Kidney epithelial cell (primary cell): Measurements from ENCODE around the gene TAF6L. TPM values are rescaled to one million over a fixed set of nuclear protein-coding genes. Genes with fewer than 3 reads are reported as not detected.
"Not testable (repeated sequence)": the region's sequence is repeated elsewhere in the genome, so short reads cannot be mapped to it uniquely, and the experiment has no call there.

Experiments
- DNase-seq: peaks from one replicate; pipeline ENCODE4 v3.0.0-alpha.2; 2010; ENCODE audit warnings: low read depth
- H3K27me3 ChIP-seq: 2 replicates; pipeline ENCODE4 v1.6.0; 2011; ENCODE audit warnings: low read length; ENCODE audit not compliant: control insufficient read depth, insufficient read depth
- H3K36me3 ChIP-seq: 2 replicates; pipeline ENCODE4 v1.5.1; 2011; ENCODE audit warnings: low read length; ENCODE audit not compliant: control insufficient read depth, insufficient read depth
- H3K4me3 ChIP-seq: 2 replicates; pipeline ENCODE4 v1.5.1; 2011; ENCODE audit warnings: low read depth, mild to moderate bottlenecking, control low read depth, low read length
- total RNA-seq: library from RNA; depleted of rRNA; stranded (reverse); fragments of >200 nt; gene quantifications from 2 replicates; pipeline ENCODE4 v1.2.3, GENCODE V29; 2015
- TF ChIP-seq, protein P1 (sequence below): IDR thresholded peaks from 2 replicates; pipeline ENCODE4 v1.5.1; 2011; ENCODE audit warnings: mild to moderate bottlenecking, moderate library complexity, low read length, control low read depth, inconsistent platforms; ENCODE audit not compliant: insufficient read depth, poor library complexity, severe bottlenecking

Gene TAF6L
- total RNA-seq, 1 donor from 2014 or later, result 29.1 TPM

DNA sequence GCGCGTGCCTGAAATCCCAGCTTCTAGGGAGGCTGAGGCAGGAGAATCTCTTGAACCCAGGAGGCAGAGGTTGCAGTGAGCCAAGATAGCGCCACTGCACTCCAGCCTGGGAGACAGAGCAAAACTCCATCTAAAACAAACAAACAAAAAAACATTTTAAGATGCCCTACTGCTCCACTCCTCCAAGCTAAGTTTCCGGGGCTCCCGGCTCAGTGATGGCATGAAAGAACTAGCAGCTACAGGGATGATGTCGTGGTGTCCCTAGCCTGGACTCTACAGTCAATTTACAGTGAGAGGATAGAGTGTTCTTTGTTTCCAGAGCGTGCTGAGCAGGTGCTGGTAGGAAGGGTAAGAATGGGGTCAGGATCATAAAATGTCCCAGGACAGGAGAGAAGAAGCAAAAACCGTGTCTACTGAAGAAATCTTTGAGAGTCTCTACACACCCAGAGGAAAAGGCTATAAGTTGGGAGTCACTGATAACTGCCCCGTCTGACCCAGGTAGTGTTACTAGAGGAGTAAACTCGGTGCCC lies 16.0 kb upstream of the TAF6L start:
- TF ChIP-seq, protein P1, sequence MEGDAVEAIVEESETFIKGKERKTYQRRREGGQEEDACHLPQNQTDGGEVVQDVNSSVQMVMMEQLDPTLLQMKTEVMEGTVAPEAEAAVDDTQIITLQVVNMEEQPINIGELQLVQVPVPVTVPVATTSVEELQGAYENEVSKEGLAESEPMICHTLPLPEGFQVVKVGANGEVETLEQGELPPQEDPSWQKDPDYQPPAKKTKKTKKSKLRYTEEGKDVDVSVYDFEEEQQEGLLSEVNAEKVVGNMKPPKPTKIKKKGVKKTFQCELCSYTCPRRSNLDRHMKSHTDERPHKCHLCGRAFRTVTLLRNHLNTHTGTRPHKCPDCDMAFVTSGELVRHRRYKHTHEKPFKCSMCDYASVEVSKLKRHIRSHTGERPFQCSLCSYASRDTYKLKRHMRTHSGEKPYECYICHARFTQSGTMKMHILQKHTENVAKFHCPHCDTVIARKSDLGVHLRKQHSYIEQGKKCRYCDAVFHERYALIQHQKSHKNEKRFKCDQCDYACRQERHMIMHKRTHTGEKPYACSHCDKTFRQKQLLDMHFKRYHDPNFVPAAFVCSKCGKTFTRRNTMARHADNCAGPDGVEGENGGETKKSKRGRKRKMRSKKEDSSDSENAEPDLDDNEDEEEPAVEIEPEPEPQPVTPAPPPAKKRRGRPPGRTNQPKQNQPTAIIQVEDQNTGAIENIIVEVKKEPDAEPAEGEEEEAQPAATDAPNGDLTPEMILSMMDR, result no peak
- H3K36me3 ChIP-seq, result no peaks in the 10 kb centered on the region
- H3K4me3 ChIP-seq, result no peak overlapping the region
- DNase-seq, result no peak
- no peaks in the 10 kb centered on the region for H3K27me3 ChIP-seq

GRCh38 chr11:62757846-62758788 lies 13.1 kb upstream of the TAF6L start:
- H3K27me3 ChIP-seq, result no peaks in the 10 kb centered on the region
- H3K36me3 ChIP-seq, result no peaks in the 10 kb centered on the region
- TF ChIP-seq, protein P1, result no peak

DNA sequence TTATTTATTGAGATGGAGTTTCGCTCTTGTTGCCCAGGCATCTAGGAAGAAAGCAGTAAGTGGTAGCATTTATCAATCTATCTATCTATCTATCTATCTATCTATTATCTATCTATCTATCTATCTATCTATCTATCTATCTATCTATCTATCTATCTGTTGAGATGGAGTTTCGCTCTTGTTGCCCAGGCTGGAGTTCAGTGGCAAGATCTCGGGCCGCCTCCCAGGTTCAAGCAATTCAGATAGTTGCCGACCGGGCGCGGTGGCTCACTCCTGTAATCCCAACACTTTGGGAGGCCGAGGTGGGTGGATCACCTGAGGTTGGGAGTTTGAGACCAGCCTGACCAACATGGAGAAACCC lies 10.3 kb upstream of the TAF6L start:
- H3K4me3 ChIP-seq, H3K27me3 ChIP-seq, H3K36me3 ChIP-seq, DNase-seq: not testable (repeated sequence)

More at GRCh38 chr11:62757846-62758788, 13.1 kb upstream of the TAF6L start:
- no peak for DNase-seq
- no peak overlapping the region for H3K4me3 ChIP-seq

DNA sequence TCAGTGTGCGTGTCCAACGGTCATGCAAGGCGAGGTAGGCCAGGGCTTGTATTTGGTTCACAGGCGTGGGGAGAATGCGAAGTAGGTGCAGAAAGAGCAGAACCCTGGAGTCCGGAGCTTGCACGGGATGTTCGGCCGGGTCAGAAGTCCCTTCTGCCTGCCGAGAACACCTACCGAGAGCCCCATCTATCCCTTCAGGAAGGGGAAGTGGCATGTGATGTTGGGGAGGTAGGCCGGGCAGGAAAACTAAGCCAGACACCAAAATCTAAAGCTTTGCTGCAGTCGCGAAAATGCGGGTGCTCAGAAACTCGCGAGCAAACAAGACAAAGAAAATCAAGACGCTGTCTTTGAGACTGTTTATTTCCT lies 435 bp upstream of the TAF6L start:
- Histone ChIP-seq H3K4me3 (peak overlapping the region; percentile 83), H3K27me3 (no peaks in the 10 kb centered on the region), H3K36me3 (peaks cover 2% of the 10 kb centered on the region)
- no peak for DNase-seq
- TF ChIP-seq, protein P1, result no peak

- Histone ChIP-seq H3K4me3 (no peak overlapping the region), H3K36me3 (peaks cover 4% of the 10 kb centered on the region), H3K27me3 (no peaks in the 10 kb centered on the region)
- DNase-seq, result no peak
- TF ChIP-seq, protein P1, result no peak
These were observed 3.2 kb downstream of the TAF6L start for GRCh38 chr11:62774407-62774806.

DNA sequence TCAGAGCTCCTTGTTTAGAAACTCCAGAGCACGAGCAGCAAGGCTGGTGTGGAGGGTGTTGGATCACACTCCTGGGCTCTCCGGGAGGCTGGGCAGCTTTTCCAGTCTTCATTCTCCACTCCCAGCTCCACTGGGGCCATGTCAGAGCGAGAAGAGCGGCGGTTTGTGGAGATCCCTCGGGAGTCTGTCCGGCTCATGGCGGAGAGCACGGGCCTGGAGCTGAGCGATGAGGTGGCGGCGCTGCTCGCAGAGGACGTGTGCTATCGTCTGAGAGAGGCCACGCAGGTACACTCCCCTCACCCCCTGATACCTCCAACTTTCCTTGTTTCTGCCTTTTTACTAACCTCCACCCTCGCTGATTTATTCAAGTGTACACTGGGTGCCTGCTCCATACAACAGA lies 4.5 kb downstream of the TAF6L start:
- H3K27me3 ChIP-seq, result no peaks in the 10 kb centered on the region
- DNase-seq, result no peak
- TF ChIP-seq, protein P1, result no peak
- no peak overlapping the region for H3K4me3 ChIP-seq
- peaks cover 4% of the 10 kb centered on the region for H3K36me3 ChIP-seq
